HG02623 (cell line): ENCODE results near the gene FHL1.
"Not testable (repeated sequence)": the region's sequence is repeated elsewhere in the genome, so short reads cannot be mapped to it uniquely, and the experiment has no call there.

Experiments used
- ATAC-seq: cut with Tn5 transposase; IDR thresholded peaks from one replicate; pipeline ENCODE4 v1.9.1; 2021; ENCODE audit warnings: moderate library complexity; ENCODE audit not compliant: unreplicated experiment

FHL1 gene

DNA sequence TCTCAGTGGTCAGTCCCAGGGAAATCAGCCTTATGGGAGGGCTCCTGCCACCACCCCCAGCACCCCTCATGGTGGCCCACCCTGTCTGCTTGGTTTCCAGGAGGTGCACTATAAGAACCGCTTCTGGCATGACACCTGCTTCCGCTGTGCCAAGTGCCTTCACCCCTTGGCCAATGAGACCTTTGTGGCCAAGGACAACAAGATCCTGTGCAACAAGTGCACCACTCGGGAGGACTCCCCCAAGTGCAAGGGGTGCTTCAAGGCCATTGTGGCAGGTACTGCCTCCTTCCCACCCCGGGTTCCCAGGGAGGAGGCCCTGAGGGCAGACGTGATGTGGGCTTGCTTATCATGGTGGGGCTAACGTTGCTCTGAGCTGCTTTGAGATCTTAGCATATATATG lies 59.6 kb downstream of the FHL1 start:
- no peak for ATAC-seq

DNA sequence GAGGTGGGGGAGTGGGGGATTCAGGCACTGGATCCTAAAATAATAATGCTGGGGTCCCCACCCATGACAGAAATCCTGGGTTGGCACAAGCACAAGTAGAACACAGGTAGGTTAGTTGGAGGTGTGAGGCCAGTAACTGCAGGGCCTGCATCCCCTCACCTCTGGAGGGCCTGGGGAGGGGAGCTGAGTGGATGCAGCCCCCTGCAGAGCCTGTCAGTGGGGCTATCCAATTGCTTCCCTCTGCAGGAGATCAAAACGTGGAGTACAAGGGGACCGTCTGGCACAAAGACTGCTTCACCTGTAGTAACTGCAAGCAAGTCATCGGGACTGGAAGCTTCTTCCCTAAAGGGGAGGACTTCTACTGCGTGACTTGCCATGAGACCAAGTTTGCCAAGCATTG lies 60.2 kb downstream of the FHL1 start:
- no peak for ATAC-seq

DNA sequence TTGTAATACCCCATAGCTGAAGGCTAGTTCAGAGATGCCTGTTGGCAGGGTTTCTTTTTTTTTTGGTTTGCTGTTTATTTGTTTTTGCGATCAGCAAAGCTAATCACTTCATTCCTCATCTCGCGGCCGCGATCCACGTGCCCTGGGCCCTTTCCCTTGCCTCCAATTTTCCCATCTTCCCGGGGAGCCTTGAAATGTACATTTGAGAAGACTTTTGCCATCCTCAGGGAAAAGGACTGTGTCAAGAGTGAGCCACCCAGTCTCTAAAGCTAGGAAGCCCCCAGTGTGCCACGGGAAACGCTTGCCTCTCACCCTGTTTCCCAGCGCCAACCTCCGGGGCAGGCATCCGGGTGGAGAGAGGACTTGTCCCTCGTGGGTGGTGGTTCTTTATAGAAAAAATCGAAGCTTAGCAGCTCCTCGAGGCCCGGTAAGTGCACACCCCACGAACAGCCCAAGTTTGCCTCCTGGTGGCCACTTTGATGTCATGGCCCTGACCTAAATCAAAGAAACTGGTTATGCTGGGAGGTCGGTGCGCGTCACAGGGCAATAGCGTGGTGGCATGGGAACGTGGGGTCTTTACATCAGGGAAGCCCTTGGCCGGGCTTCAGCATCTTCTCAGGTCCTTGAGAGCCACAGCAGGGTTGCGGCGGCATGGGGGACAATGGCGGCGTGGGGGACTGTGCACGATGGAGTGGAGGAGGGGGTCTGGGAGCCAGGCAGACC lies 61.8 kb downstream of the FHL1 start:
- no peak for ATAC-seq

DNA sequence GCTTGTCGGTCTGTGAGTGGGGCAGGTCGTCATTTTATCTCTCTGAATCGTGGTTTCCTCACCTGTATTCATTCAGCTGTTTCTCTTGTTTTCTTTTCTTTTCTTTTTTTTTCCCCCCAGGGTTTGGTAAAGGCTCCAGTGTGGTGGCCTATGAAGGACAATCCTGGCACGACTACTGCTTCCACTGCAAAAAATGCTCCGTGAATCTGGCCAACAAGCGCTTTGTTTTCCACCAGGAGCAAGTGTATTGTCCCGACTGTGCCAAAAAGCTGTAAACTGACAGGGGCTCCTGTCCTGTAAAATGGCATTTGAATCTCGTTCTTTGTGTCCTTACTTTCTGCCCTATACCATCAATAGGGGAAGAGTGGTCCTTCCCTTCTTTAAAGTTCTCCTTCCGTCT lies 62.4 kb downstream of the FHL1 start:
- ATAC-seq: no peak

DNA sequence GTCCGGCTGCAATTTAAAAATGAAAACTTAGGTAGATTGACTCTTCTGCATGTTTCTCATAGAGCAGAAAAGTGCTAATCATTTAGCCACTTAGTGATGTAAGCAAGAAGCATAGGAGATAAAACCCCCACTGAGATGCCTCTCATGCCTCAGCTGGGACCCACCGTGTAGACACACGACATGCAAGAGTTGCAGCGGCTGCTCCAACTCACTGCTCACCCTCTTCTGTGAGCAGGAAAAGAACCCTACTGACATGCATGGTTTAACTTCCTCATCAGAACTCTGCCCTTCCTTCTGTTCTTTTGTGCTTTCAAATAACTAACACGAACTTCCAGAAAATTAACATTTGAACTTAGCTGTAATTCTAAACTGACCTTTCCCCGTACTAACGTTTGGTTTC lies 62.9 kb downstream of the FHL1 start:
- ATAC-seq: no peak

DNA sequence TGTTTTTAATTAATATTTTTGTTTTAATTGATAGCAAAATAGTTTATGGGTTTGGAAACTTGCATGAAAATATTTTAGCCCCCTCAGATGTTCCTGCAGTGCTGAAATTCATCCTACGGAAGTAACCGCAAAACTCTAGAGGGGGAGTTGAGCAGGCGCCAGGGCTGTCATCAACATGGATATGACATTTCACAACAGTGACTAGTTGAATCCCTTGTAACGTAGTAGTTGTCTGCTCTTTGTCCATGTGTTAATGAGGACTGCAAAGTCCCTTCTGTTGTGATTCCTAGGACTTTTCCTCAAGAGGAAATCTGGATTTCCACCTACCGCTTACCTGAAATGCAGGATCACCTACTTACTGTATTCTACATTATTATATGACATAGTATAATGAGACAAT lies 63.5 kb downstream of the FHL1 start:
- ATAC-seq: no peak

DNA sequence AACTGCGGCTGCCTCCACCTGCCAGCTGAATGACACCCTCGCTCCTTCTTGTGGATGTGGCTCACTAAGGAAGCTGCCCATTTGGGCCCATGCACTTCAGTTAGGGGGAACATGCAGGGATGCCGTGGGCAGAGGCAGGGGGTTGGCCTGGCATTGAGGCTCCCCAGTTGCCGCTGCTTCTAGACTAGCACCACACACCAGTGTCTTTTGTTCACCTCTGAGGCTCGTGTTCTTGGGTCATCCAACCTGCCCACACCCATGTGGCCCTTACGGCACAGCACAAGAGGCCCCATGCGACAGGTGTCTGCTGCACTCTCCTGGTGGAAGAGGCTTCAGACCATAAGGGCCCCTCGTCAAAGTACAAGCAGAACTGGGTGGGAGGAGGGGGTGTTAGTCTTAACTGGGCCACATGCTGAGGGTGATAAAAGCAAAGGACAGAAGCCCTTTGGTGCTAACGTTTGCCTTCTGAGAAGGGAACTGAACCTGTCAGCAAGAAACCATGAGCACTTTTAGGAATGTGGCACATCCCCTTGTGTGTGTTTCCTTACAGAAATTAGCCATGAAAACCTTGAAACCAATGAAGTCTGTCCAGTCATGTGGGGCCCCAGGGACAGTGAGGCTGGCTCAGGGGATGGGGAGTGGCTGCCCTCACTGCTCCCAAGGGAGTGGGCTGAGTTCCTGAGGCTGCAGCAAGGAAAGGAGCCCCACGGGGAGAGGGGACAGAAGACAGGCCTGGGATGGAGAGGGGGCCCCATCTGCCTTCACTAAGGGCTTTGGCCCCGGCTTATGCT lies 64.6 kb downstream of the FHL1 start:
- ATAC-seq: no peak

DNA sequence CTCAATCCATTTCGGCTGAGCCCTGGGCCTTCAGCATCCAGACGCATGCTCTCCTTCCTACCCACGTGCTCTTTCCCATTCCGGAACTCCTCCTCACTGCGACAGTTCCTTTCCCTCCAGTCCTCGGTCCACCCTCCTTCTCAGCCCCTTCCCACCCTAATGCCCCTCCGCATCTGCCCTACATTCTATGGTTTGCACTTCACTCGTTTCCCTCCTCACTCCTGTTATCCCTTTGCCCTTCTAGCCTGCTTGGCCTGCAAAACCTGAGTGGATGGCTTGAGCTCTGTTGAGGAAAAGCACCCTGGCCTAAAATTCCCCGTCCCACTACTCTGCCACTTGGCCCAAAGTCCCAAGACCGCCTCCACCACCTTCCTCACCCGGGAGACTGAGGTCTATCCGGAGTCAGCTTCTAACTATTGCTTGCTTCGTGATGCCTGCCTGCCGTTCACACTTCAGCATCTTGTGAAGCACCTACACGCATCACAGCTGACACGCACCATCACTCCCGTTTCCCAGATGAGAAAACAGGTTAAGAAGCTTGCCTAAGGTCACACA lies 65.3 kb downstream of the FHL1 start:
- no peak for ATAC-seq

DNA sequence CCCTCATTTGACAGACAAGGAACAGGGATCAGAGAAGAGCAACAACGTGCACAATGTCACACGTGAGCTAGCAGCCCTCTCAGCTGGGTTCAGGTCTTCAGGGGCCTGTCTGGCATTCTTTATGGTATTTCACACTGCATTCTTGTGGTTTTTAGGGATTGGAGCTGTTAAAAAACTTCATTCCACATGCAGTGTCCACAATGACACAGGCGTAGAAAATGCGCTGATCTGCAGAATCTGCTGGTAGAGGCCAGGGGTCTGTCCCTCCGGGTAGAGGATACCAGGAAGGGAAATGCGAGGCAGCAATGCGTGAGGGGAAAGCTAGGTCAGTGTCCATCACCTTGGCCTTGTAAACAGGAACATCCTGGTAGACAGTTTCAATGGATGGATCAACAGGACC lies 67.2 kb downstream of the FHL1 start:
- no peak for ATAC-seq

DNA sequence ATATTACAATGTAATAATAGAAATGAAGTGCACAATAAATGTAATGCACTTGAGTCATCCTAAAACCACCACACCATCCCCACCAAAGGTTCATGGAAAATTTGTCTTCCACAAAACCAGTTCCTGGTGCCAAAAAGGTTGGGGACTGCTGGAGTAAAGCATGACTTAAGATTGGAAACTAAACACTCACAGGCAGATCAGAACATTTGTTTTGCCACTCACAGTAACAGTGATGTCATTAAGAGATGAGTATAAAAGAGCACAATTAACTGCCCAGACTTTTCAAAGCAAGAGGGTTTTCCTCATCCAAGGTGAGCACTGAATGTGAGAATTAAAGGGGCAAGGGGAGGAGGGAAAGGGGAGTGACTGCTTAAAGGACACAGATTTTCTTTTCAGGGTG lies 68.2 kb downstream of the FHL1 start:
- ATAC-seq: no peak

DNA sequence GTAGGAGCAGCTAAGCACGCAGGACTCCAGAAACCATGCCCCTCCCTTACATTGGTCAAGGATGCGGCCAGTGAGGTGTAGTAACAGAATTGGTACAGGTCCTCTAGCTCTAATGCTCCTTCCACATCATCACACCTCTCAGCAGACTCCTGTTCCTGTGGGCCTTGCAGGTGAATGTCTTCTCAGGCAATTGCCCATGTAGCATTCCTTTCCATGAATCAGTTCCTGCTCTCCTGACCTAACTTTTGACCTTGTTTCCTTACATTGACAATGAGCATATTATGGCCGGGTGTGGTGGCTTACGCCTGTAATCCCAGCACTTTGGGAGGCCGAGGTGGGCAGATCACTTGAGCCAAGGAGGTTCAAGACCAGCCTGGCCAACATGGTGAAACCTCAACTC lies 72.6 kb downstream of the FHL1 start:
- no peak for ATAC-seq

DNA sequence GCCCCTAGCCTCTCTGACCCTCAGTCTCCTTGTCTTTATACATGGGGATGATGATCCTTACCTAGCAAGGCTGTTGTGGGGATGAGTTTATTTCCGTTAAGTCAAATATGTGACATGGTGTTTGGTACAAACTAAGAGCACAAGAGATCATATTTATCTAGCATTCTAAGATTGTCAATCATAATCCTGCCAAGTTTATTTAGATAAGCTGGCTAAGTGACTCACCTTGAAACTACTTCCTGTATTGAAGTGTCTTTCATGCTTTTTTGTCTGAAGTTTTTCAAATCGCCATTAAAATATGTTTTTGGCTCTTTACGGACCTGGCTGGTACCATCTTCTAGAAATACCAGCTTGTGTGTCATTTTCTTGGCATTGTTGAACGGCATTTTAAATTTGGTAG lies 73.2 kb downstream of the FHL1 start:
- no peak for ATAC-seq

DNA sequence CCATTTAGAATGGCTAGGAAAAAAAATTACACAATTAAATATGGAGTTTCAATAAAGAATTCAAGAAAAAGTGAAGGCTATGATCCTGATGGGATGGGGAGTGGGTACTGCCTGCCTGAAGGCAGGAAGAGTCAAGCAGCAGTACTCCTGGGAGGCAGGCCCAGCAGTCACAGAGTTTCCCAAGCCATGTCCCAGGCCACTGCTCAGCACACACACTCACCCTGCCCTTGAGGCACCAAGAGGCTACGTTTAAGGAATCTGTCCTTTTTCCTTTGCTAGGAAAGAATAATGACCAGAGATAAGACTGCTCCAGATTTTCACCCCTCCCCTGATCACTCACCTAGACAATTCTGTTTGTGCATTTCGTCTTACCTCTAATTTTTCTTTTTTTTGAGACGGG lies 73.6 kb downstream of the FHL1 start:
- no peak for ATAC-seq

DNA sequence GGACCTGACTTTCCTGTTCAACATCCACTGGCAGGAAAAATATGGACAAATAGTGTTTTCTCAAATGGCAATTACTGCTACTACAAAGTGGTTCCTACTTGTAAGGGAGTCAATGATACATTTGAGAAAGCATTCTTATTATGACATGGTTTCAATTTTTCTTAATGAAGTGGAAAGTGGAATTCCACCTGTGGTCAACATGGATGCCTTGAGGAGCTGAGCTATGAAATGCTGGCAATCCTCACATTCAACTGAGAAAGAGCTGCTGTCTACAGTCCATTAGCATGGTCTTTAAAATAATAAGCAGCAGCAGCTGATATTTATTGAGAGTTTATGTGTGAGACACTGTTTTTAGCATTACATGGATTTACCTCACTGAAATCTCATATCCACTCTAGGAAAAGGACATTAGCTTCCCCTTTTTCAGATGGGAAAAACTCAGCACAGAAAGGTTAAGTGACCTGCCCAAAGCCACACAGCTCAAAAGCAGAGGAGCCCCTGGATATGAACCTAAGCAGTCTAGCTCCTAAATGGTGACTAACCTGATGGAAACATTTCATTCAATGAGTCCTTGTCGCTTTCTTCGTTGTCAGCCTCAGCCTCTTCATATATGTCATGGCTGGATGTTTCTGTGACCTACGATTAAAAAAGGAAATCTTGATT lies 74.6 kb downstream of the FHL1 start:
- no peak for ATAC-seq

DNA sequence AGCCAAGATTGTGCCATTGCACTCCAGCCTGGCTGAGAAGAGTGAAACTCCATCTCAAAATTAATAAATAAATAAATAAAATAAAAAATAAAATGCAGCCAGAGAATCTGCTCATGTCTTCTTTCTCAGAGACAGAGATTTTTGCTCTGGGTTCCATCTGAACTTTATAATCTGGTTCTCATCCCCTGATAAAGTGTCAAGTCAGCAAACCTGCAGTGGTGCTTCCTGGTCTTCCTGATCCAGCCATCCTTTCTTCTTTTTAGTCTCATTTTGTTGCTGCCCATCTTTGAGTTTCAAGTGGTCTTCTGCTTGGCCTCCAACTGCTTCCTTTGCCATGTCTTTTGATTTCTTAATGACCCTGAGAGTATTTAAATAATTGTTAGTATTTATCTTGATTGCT lies 79.7 kb downstream of the FHL1 start:
- no peak for ATAC-seq

DNA sequence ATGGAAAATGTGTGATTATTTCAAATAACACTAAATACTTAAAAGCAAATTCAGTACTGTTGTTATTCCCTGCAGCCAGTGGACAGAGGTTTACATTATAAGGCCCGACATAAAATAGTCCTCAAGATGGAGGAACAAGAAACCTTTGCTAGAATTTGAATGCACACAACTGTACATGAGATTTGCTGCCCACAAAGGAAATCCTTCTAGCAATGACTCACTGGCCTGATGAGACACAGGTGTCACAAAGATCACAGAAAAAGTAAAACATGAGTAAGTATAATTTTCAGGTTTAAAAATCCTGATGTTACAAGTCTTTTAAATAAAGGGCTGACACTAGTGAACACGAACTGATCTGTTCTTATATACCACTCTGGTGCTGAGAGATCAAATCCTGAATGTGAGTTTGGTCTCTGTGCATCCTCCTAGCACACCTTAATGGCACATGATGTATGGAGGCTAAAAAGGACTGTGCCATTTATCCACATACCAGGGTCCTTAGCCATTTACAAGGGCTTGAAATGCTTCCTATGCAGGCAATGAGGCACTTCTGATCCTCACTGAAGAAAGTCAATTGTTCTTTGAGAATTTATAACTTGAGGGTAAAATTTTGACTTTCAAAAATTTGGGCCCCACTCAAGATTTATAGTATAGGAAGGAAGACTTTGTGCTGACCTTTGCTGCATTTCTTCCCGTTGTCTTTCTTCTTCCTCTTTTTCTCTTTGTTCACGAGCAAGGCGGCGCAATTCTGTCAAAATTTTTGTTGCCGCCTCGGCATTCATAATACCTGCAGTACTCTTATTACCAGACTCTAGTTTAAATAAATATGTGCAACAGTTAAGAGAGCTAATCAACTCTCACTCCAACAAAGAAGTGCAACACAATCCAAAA lies 80.9 kb downstream of the FHL1 start:
- ATAC-seq: peak; percentile 50

DNA sequence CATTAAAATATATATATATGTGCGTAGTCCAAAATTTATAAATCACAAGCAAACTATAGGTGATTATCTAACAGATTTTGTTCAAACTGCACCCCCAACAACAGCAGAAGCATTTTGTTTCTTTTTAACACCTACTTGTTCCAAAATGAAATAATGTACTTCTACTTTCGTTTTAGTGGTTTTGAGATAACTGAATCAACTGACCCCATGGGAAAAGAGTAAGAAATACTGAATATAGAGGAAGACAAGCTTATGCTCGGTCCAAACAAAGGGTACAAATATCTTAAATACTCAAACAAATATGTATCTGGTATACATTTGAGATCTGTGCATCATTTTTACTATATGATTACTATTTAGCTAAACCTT lies 81.5 kb downstream of the FHL1 start:
- ATAC-seq: no peak

DNA sequence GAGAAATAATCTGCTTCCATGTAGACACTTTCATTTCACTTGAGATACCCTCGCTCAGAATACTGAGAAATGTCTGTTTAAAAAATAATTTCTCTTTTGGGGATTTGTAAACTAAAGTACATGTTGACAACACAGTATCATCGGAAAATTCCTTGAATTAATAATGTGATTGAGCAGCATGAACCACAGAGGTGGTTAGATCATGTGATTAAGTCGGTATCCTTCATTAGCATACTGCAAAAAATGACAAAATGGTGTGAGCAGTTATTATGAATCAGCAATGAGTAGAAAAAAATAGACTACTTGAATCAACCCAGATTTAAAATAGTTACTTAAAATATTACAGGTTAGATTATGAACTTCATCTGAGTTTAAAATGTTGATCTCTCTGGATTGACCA lies 89.7 kb downstream of the FHL1 start:
- no peak for ATAC-seq

DNA sequence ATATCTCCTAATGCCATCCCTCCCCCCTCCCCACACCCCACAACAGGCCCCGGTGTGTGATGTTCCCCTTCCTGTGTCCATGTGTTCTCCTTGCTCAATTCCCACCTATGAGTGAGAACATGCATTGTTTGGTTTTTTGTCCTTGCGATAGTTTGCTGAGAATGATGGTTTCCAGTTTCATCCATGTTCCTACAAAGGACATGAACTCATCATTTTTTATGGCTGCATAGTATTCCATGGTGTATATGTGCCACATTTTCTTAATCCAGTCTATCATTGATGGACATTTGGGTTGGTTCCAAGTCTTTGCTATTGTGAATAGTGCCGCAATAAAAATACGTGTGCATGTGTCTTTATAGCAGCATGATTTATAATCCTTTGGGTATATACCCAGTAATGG lies 90.5 kb downstream of the FHL1 start:
- ATAC-seq: not testable (repeated sequence)

DNA sequence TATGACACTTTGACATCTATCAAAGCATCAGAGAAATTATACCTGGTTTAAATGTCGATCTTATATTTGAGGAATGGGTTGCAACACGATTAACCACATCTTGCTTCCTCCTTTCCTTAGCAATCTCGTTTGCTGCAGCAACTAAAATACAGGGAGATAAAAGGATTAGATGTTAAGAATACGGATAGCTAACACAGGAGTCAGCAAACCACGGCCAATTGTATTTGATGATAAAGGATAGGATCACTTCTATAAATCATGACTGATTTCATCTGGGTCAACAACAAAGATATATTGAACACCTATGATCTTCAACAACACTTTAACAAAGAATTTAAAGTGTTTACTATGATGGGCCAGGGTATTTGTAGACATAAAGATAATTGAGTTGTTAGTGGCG lies 98.9 kb downstream of the FHL1 start:
- ATAC-seq: no peak
